Tibial artery (tissue), 4 donors: ENCODE data around the gene PCOLCE2.
"Not testable (repeated sequence)": the region's sequence is repeated elsewhere in the genome, so short reads cannot be mapped to it uniquely, and the experiment has no call there.

Experiments used
- DNase-seq, 2 donors: peaks; one replicate each; pipeline ENCODE4 v3.0.0-alpha.2; 2019
- H3K27ac ChIP-seq, 2 donors: fragments of 200-600 bp; sonication (generic) in 1 of 2; 1 replicate in 1 of 2; 2 replicates in 1 of 2; pipeline ENCODE4 v1.5.1; 2018 to 2019; ENCODE audit warnings: mild to moderate bottlenecking in 1 of 2
- H3K27me3 ChIP-seq, 2 donors: fragments of 200-600 bp; sonication (generic) in 1 of 2; one replicate each; pipeline versions ENCODE4 v1.5.1 to v1.6.0; 2016 to 2019
- H3K36me3 ChIP-seq, 3 donors: fragments of 200-600 bp; sonication (generic) in 2 of 3; one replicate each; pipeline ENCODE4 v1.5.1; 2016 to 2019; ENCODE audit warnings: mild to moderate bottlenecking in 2 of 3
- H3K4me1 ChIP-seq, 4 donors: fragments of 200-600 bp; sonication (generic) in 2 of 4; 1 replicate in 3 of 4; 2 replicates in 1 of 4; pipeline ENCODE4 v1.5.1; 2016 to 2019
- H3K4me3 ChIP-seq, 2 donors: fragments of 200-600 bp; sonication (generic) in 1 of 2; 1 replicate in 1 of 2; 2 replicates in 1 of 2; pipeline ENCODE4 v1.5.1; 2018 to 2019; ENCODE audit warnings: mild to moderate bottlenecking in 2 of 2
- H3K9me3 ChIP-seq, 3 donors: fragments of 200-600 bp; sonication (generic) in 1 of 3; one replicate each; pipeline ENCODE4 v1.5.1; 2016 to 2019
- CTCF ChIP-seq, 2 experiments: fragments of 200-600 bp in 1 of 2; fragments of 450-650 bp in 1 of 2; IDR thresholded peaks; one replicate each; pipeline ENCODE4 v1.5.1; 2017 to 2019; ENCODE audit warnings: antibody characterized with exemption in 2 of 2, mild to moderate bottlenecking in 1 of 2, moderate library complexity in 1 of 2
- intact Hi-C: fragments of 100-400 bp; cut with DNase I; formaldehyde crosslinking; loops from one replicate; pipeline ENCODE4 v1.15.0; 2023; ENCODE audit warnings: low total_unique reads

The PCOLCE2 gene

DNA sequence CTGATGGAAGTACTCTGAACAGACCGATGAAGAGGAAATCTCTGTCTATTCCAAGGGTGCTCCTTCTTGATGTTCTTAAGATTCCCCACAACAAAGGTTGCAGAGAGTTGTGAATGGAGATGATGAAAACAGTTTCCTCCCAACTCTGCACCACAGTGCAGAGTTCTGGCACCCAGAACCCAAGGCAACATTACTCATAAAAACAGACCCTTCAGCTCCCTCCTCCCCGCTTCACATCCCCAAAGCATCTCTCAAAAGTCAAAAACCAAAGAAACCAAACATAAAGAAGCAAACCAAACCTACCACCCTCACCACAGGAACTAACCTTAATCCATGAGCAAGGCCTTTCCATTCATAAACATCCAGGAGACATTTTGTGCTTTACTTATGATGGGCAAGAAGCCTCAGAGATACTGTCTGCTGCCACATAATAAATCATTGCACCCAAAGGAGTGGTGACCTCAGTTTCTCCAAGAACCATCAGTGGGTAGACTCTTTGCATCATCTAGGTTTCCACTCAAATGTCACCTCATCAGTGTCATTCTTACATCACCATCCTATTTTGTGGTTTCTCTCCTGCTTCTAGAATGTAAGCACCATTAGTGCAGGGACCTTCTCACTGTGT is 13.2 kb downstream of the PCOLCE2 start:
- TF ChIP-seq CTCF (IDR thresholded peaks at IDR 0.05) = no peak
- no peak for DNase-seq
- Histone ChIP-seq H3K36me3 (no peaks in the 10 kb centered on the region), H3K9me3 (no peaks in the 10 kb centered on the region), H3K4me3 (no peak overlapping the region), H3K27me3 (no peaks in the 10 kb centered on the region), H3K4me1 (no peaks in the 10 kb centered on the region), H3K27ac (no peak overlapping the region)
- intact Hi-C loops = no loop called here

DNA sequence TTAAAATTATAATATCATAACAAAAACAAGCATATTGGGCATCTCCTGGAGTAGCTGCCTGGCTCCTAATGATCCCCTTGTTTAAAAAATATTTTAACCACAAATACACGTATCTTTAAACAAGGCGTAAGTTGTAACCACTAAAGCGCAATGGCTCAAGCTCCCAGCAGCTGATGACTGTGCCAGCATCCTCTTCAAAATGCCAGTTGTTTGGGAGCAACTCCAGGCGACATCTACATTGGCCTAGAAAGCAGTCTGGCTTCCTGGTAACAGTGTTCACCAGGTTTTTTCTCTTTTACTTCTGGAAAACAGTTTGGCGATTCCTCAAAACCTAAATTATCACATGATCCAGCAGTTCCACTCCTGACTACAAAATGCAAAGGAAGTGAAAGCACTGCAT is 13.8 kb downstream of the PCOLCE2 start:
- H3K27ac ChIP-seq = no peak overlapping the region
- no peaks in the 10 kb centered on the region for H3K36me3 ChIP-seq
- no peaks in the 10 kb centered on the region for H3K9me3 ChIP-seq
- no peaks in the 10 kb centered on the region for H3K4me1 ChIP-seq
- intact Hi-C loops = no loop called here
- TF ChIP-seq CTCF (IDR thresholded peaks at IDR 0.05) = no peak
- no peak overlapping the region for H3K4me3 ChIP-seq
- DNase-seq = no peak
- H3K27me3 ChIP-seq = no peaks in the 10 kb centered on the region

- intact Hi-C loops, H3K36me3 ChIP-seq, H3K27me3 ChIP-seq, H3K4me3 ChIP-seq, H3K4me1 ChIP-seq, DNase-seq, H3K27ac ChIP-seq, H3K9me3 ChIP-seq: not testable (repeated sequence)
Measured at GRCh38 chr3:142868382-142868781, 20.5 kb downstream of the PCOLCE2 start.

DNA sequence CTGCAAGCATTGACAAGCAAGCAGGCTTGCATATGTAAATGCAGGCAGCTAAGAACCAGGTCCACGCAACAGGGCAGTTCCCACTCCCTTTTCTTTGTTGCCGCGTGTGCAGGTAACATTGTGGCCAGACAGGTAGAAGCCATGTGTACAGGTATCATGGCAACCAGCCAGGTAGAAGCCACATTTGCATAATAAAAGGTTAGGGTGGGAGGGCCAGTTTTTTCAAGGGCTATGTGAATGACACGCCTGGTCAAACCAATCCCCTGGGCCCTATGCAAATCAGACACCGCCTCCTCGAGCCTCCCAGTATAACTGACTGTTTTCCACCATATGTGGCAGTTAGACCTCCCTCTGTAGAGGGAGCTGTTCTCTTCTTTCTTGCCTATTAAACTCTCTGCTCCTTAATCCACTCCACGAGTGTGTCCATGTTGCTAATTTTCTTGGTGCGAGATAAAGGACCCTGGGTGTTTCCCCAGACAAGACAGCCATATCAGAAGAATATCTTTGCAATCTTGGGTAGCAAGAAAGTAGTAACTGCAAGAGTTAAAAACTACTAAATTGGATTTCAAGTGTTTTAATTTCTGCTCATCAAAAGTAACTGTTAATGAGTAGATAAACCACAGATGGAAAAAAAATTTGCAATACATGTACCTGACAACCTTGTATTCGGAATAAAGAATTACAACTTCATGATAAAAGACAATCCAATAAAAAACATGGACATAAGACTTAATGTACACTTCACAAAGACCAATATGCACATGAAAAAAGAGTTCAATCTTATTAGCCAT is 21.8 kb downstream of the PCOLCE2 start:
- H3K9me3 ChIP-seq = no peaks in the 10 kb centered on the region
- DNase-seq = no peak
- H3K4me1 ChIP-seq = no peaks in the 10 kb centered on the region
- no peak for TF ChIP-seq CTCF (IDR thresholded peaks at IDR 0.05)
- intact Hi-C loops = no loop called here
- H3K36me3 ChIP-seq = no peaks in the 10 kb centered on the region
- no peaks in the 10 kb centered on the region for H3K27me3 ChIP-seq
- no peak overlapping the region for H3K27ac ChIP-seq
- H3K4me3 ChIP-seq = no peak overlapping the region

- Histone ChIP-seq H3K4me1 (no peaks in the 10 kb centered on the region), H3K36me3 (no peaks in the 10 kb centered on the region), H3K27ac (peak overlapping the region in 1 of 2 donors; percentile 50), H3K4me3 (no peak overlapping the region), H3K27me3 (no peaks in the 10 kb centered on the region), H3K9me3 (no peaks in the 10 kb centered on the region)
- intact Hi-C loops = no loop called here
- no peak for DNase-seq
- no peak for TF ChIP-seq CTCF (IDR thresholded peaks at IDR 0.05)
Measured at GRCh38 chr3:142863930-142864920, 24.7 kb downstream of the PCOLCE2 start.
